Activated CD4-positive, alpha-beta T cell treated with anti-CD3 and anti-CD28 coated beads, Interleukin-2, amount 50 U/mL, for 24 hours (primary cell): ENCODE results near the gene SSPN.

Experiments used
- DNase-seq, 2 donors: peaks; one replicate each; pipeline ENCODE4 v3.0.0-alpha.2; 2020; ENCODE audit warnings: low read depth in 1 of 2, low spot score in 1 of 2

SSPN gene

GRCh38 chr12:26195250-26195640 is at the start of gene SSPN:
SSPN (plus strand) TSS chr12:26195573; CDS start chr12:26195673, 100 bp downstream.
- no peak for DNase-seq

GRCh38 chr12:26148291-26148690 is 47.1 kb upstream of the SSPN start:
- no peak for DNase-seq

GRCh38 chr12:26149968-26150500 is 45.3 kb upstream of the SSPN start:
- DNase-seq: no peak

- DNase-seq: no peak
These were observed 44.5 kb upstream of the SSPN start for GRCh38 chr12:26150736-26151450.

GRCh38 chr12:26152507-26153102 is 42.8 kb upstream of the SSPN start:
- DNase-seq: no peak

GRCh38 chr12:26153421-26154154 is 41.8 kb upstream of the SSPN start:
- no peak for DNase-seq

- DNase-seq: no peak
These were observed 39.0 kb upstream of the SSPN start for GRCh38 chr12:26156201-26156871.

- no peak for DNase-seq
These were observed 38.4 kb upstream of the SSPN start for GRCh38 chr12:26157001-26157400.

GRCh38 chr12:26158078-26158764 is 37.2 kb upstream of the SSPN start:
- no peak for DNase-seq

- no peak for DNase-seq
These were observed 33.2 kb upstream of the SSPN start for GRCh38 chr12:26162174-26162573.

GRCh38 chr12:26162905-26163304 is 32.5 kb upstream of the SSPN start:
- DNase-seq: no peak

GRCh38 chr12:26164118-26164517 is 31.3 kb upstream of the SSPN start:
- no peak for DNase-seq

GRCh38 chr12:26172013-26172412 is 23.4 kb upstream of the SSPN start:
- DNase-seq: no peak

GRCh38 chr12:26172539-26172938 is 22.8 kb upstream of the SSPN start:
- DNase-seq: no peak

GRCh38 chr12:26172946-26173552 is 22.3 kb upstream of the SSPN start:
- DNase-seq: no peak

GRCh38 chr12:26176725-26177124 is 18.6 kb upstream of the SSPN start:
- DNase-seq: no peak

GRCh38 chr12:26177283-26177682 is 18.1 kb upstream of the SSPN start:
- no peak for DNase-seq

- DNase-seq: no peak
These were observed 15.5 kb upstream of the SSPN start for GRCh38 chr12:26179826-26180225.

- DNase-seq: no peak
These were observed 13.0 kb upstream of the SSPN start for GRCh38 chr12:26182377-26182776.

GRCh38 chr12:26185532-26186320 is 9.6 kb upstream of the SSPN start:
- DNase-seq: no peak
